HFFc6 (cell line): ENCODE results near the gene MYORG. TPM values are rescaled to one million over a fixed set of nuclear protein-coding genes. Genes with fewer than 3 reads are reported as not detected.
"Not testable (repeated sequence)": the region's sequence is repeated elsewhere in the genome, so short reads cannot be mapped to it uniquely, and the experiment has no call there.

Experiments used
- DNase-seq: peaks from one replicate; pipeline ENCODE4 v3.0.0-alpha.2; 2018
- H3K27ac Mint-ChIP-seq: 2 replicates; pipeline ENCODE4 v1.8.0; 2020; ENCODE audit warnings: mild to moderate bottlenecking, mixed read lengths
- H3K27me3 Mint-ChIP-seq: 2 replicates; pipeline ENCODE4 v1.8.0; 2021; ENCODE audit warnings: mild to moderate bottlenecking, moderate library complexity, mixed read lengths; ENCODE audit not compliant: insufficient read depth
- H3K36me3 Mint-ChIP-seq: 2 replicates; pipeline ENCODE4 v1.8.0; 2021; ENCODE audit warnings: low read depth, mixed read lengths
- H3K4me1 Mint-ChIP-seq: 2 replicates; pipeline ENCODE4 v1.8.0; 2020; ENCODE audit warnings: low read depth, mixed read lengths
- H3K4me3 Mint-ChIP-seq: 2 replicates; pipeline ENCODE4 v1.8.0; 2020; ENCODE audit warnings: mild to moderate bottlenecking, moderate library complexity, mixed read lengths
- H3K9me3 Mint-ChIP-seq: 2 replicates; pipeline ENCODE4 v1.8.0; 2020; ENCODE audit warnings: mild to moderate bottlenecking, mixed read lengths
- total RNA-seq, 6 experiments: library from RNA; stranded (reverse); fragmentation: NEBNext Ultra II Directional; extraction: Animal tissue kit (Norgen Biotek cat#: 25700); gene quantifications; 2 replicates in 1 of 6; 3 replicates in 5 of 6; pipeline ENCODE4 v1.2.3, GENCODE V29; 2021
- TF ChIP-seq, protein P1 (sequence below): fragments of 200-600 bp; sonication (generic); IDR thresholded peaks from 2 replicates; pipeline ENCODE4 v1.5.0; 2021; ENCODE audit warnings: antibody characterized with exemption, mild to moderate bottlenecking

MYORG gene
- total RNA-seq, 6 experiments from 2014 or later, result 0.96 to 2.2 (median 1.4) TPM

DNA sequence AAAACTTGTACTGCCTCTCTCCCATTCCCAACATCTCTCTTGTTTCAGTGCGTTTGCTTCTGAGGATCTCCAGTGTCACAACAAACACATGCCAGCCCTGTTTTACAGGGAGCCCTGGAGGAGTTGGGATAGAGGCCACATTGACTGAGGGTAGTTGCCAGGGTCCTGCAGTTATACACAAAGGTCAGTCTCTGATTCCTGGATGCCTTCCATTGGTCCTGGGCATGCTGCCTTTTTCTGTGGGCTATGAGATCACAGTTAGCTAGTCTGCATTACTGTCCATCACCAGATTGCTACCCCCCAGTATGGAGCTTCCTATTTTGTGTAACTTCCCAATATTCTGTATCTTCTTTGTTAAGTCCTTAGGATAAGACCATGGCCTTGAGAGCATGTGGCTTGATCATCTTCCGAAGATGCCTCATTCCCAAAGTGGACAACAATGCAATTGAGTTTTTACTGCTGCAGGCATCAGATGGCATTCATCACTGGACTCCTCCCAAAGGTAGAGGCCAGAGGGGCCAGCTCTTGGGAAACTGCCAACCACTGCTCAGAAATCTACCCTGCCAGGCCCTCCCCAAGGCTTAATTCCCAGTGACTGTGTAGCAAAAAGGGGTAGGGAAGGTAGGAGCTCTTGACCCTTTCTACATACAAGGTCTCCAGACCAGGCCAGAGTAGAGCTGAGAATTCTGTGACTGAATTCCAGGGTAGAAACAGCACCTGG is 37.9 kb downstream of the MYORG start:
- no peaks in the 10 kb centered on the region for H3K27me3 Mint-ChIP-seq
- DNase-seq, result no peak
- no peak overlapping the region for H3K4me3 Mint-ChIP-seq
- TF ChIP-seq, protein P1, sequence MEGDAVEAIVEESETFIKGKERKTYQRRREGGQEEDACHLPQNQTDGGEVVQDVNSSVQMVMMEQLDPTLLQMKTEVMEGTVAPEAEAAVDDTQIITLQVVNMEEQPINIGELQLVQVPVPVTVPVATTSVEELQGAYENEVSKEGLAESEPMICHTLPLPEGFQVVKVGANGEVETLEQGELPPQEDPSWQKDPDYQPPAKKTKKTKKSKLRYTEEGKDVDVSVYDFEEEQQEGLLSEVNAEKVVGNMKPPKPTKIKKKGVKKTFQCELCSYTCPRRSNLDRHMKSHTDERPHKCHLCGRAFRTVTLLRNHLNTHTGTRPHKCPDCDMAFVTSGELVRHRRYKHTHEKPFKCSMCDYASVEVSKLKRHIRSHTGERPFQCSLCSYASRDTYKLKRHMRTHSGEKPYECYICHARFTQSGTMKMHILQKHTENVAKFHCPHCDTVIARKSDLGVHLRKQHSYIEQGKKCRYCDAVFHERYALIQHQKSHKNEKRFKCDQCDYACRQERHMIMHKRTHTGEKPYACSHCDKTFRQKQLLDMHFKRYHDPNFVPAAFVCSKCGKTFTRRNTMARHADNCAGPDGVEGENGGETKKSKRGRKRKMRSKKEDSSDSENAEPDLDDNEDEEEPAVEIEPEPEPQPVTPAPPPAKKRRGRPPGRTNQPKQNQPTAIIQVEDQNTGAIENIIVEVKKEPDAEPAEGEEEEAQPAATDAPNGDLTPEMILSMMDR, result no peak
- peaks cover 17% of the 10 kb centered on the region for H3K36me3 Mint-ChIP-seq
- no peak overlapping the region for H3K27ac Mint-ChIP-seq
- H3K4me1 Mint-ChIP-seq, result no peaks in the 10 kb centered on the region; the same call in 1 of the 2 replicates
- H3K9me3 Mint-ChIP-seq, result no peaks in the 10 kb centered on the region

- not testable (repeated sequence) for DNase-seq, H3K27ac Mint-ChIP-seq, H3K27me3 Mint-ChIP-seq, H3K4me3 Mint-ChIP-seq, H3K9me3 Mint-ChIP-seq, H3K4me1 Mint-ChIP-seq
- peaks cover 11% of the 10 kb centered on the region for H3K36me3 Mint-ChIP-seq
Observed at GRCh38 chr9:34338079-34338478, 38.6 kb downstream of the MYORG start.

- H3K9me3 Mint-ChIP-seq, result no peaks in the 10 kb centered on the region
- TF ChIP-seq, protein P1, result peak; percentile 46
- H3K27me3 Mint-ChIP-seq, result no peaks in the 10 kb centered on the region
- H3K4me3 Mint-ChIP-seq, result no peak overlapping the region
- peaks cover 6% of the 10 kb centered on the region for H3K4me1 Mint-ChIP-seq
- DNase-seq, result no peak
- H3K27ac Mint-ChIP-seq, result no peak overlapping the region
- peaks cover 11% of the 10 kb centered on the region for H3K36me3 Mint-ChIP-seq
Observed at GRCh38 chr9:34337403-34337802, 39.3 kb downstream of the MYORG start.

DNA sequence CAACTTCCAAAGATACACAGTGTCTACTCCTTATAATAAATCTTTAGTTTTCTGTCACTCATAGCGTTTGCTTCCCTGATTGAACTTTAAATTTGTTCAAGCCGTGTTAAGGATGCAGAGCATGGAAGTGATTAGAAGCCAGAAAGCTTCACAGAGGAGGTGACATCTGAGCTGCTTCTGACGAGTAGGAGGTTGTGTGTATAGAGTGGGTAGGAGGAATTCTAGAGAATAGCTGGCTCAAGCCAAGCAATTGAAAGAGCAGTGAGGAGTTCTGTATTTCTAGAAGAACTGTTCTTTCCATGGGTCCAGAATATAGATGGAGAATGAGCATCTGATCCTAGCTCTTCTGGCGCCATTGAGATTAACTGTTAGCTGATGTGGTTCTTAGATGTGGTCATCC is 41.3 kb downstream of the MYORG start:
- Mint-ChIP-seq H3K27ac (no peak overlapping the region), H3K4me1 (peaks cover 20% of the 10 kb centered on the region), H3K27me3 (no peaks in the 10 kb centered on the region), H3K9me3 (no peaks in the 10 kb centered on the region), H3K36me3 (peaks cover 10% of the 10 kb centered on the region), H3K4me3 (no peak overlapping the region)
- TF ChIP-seq, protein P1, result no peak
- DNase-seq, result no peak

- H3K27ac Mint-ChIP-seq, result no peak overlapping the region; the same call in 1 of the 2 replicates
Observed at GRCh38 chr9:34334916-34335315, 41.8 kb downstream of the MYORG start.

GRCh38 chr9:34334337-34334824 is 42.3 kb downstream of the MYORG start:
- Mint-ChIP-seq H3K36me3 (peaks cover 11% of the 10 kb centered on the region), H3K27me3 (peaks cover 4% of the 10 kb centered on the region), H3K4me3 (no peak overlapping the region), H3K4me1 (peaks cover 27% of the 10 kb centered on the region), H3K27ac (no peak overlapping the region; the same call in 1 of the 2 replicates), H3K9me3 (no peaks in the 10 kb centered on the region)
- no peak for DNase-seq
- TF ChIP-seq, protein P1, result no peak

More at GRCh38 chr9:34334916-34335315, 41.8 kb downstream of the MYORG start:
- H3K4me1 Mint-ChIP-seq, result peaks cover 25% of the 10 kb centered on the region
- TF ChIP-seq, protein P1, result no peak
- no peak for DNase-seq
- peaks cover 7% of the 10 kb centered on the region for H3K36me3 Mint-ChIP-seq
- no peaks in the 10 kb centered on the region for H3K9me3 Mint-ChIP-seq
- H3K4me3 Mint-ChIP-seq, result no peak overlapping the region
- H3K27me3 Mint-ChIP-seq, result peaks cover 2% of the 10 kb centered on the region
